Osteoblast (primary cell): ENCODE data around the gene UGGT2. TPM values are rescaled to one million over a fixed set of nuclear protein-coding genes. Genes with fewer than 3 reads are reported as not detected.
A peak's percentile ranks its signal among the peaks of the same experiment; 100 is the strongest.

Source experiments
- DNase-seq: peaks from one replicate; pipeline ENCODE4 v3.0.0; 2011; ENCODE audit warnings: low spot score, mixed read lengths; ENCODE audit not compliant: insufficient read length; ENCODE audit errors: missing footprints
- H2AFZ ChIP-seq: 2 replicates; pipeline ENCODE4 v1.6.0; 2011; ENCODE audit warnings: mild to moderate bottlenecking, low read length
- H3K27ac ChIP-seq: 2 replicates; pipeline ENCODE4 v1.5.1; 2011; ENCODE audit warnings: mild to moderate bottlenecking, low read depth, low read length, moderate library complexity
- H3K27me3 ChIP-seq: 2 replicates; pipeline ENCODE4 v1.6.0; 2012; ENCODE audit warnings: mild to moderate bottlenecking, control low read depth, inconsistent platforms, low read length, moderate library complexity; ENCODE audit not compliant: insufficient read depth
- H3K36me3 ChIP-seq: 2 replicates; pipeline ENCODE4 v1.5.1; 2011; ENCODE audit warnings: mild to moderate bottlenecking, low read length, control low read depth, moderate library complexity; ENCODE audit not compliant: insufficient read depth
- H3K4me1 ChIP-seq: 2 replicates; pipeline ENCODE4 v1.5.1; 2011; ENCODE audit warnings: mild to moderate bottlenecking, low read length, control low read depth, moderate library complexity; ENCODE audit not compliant: insufficient read depth
- H3K4me2 ChIP-seq: 2 replicates; pipeline ENCODE4 v1.6.0; 2011; ENCODE audit warnings: mild to moderate bottlenecking, low read length; ENCODE audit not compliant: insufficient read depth
- H3K4me3 ChIP-seq: fragments of 200-600 bp; sonication (generic); 3 replicates; pipeline ENCODE4 v1.5.1; 2012; ENCODE audit warnings: mild to moderate bottlenecking, low read length, inconsistent platforms; ENCODE audit not compliant: insufficient read depth
- H3K79me2 ChIP-seq: 2 replicates; pipeline ENCODE4 v1.6.0; 2012; ENCODE audit warnings: mild to moderate bottlenecking, low read length, control low read depth, inconsistent platforms; ENCODE audit not compliant: insufficient read depth
- H3K9me3 ChIP-seq: 2 replicates; pipeline ENCODE4 v1.5.1; 2011; ENCODE audit warnings: low read depth, low read length, control low read depth
- H4K20me1 ChIP-seq: 2 replicates; pipeline ENCODE4 v1.6.0; 2012; ENCODE audit warnings: mild to moderate bottlenecking, low read length, control low read depth; ENCODE audit not compliant: insufficient read depth
- total RNA-seq: library from RNA; depleted of rRNA; stranded (reverse); fragments of >200 nt; gene quantifications from 2 replicates; pipeline ENCODE4 v1.2.3, GENCODE V29; 2012
- TF ChIP-seq, protein P1 (sequence below): IDR thresholded peaks from 2 replicates; pipeline ENCODE4 v1.5.1; 2011; ENCODE audit warnings: mild to moderate bottlenecking, low read depth, low read length, moderate library complexity; ENCODE audit errors: extremely low read depth

Gene UGGT2
- total RNA-seq, 1 donor = 78.2 TPM

DNA sequence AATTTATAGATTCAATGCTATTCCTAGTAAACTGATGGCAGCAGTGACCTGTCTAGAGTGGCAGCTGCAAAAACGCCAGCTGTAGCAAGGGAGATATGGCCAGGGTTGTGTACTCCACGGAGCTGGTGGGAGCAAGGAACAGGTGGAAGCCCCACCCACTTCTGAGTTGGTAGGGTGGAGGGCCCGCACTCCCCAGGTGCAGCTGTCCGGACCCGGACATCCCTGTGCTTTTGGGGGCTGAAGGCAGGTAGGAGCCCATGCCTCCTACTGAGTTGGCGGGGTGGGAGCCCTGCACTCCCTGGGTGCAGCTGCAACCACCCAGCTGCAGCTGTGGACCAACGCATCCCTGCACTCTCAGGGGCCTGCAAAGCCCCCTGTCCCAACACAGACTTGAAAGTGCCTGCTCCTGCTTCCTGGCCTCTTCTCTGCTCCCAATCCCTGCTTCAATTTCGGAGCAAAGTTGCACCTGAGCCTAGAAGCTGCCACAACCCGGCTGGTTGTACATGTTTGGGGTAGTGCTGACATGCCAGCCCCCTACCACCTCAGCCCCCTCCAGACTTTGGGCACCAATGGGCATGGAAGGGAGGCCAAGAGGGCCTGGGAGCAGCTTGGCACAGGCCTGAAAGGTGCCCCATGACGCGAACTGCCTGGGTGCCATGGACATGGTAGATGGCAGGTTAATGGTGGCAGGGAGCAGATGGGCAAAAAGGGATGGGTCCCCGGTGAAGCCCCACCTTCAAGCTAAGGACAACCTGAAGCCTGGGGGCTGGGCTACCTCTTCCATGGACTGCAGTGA is 19.8 kb downstream of the UGGT2 start:
- Histone ChIP-seq H3K27me3 (no peaks in the 10 kb centered on the region), H3K4me3 (no peak overlapping the region), H3K4me1 (no peaks in the 10 kb centered on the region), H3K36me3 (no peaks in the 10 kb centered on the region), H3K4me2 (no peak overlapping the region), H3K79me2 (peaks cover 59% of the 10 kb centered on the region), H2AFZ (no peak overlapping the region), H4K20me1 (peaks cover 10% of the 10 kb centered on the region), H3K27ac (no peak overlapping the region), H3K9me3 (no peaks in the 10 kb centered on the region)
- TF ChIP-seq, protein P1, sequence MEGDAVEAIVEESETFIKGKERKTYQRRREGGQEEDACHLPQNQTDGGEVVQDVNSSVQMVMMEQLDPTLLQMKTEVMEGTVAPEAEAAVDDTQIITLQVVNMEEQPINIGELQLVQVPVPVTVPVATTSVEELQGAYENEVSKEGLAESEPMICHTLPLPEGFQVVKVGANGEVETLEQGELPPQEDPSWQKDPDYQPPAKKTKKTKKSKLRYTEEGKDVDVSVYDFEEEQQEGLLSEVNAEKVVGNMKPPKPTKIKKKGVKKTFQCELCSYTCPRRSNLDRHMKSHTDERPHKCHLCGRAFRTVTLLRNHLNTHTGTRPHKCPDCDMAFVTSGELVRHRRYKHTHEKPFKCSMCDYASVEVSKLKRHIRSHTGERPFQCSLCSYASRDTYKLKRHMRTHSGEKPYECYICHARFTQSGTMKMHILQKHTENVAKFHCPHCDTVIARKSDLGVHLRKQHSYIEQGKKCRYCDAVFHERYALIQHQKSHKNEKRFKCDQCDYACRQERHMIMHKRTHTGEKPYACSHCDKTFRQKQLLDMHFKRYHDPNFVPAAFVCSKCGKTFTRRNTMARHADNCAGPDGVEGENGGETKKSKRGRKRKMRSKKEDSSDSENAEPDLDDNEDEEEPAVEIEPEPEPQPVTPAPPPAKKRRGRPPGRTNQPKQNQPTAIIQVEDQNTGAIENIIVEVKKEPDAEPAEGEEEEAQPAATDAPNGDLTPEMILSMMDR = no peak
- peak; percentile 14 for DNase-seq

DNA sequence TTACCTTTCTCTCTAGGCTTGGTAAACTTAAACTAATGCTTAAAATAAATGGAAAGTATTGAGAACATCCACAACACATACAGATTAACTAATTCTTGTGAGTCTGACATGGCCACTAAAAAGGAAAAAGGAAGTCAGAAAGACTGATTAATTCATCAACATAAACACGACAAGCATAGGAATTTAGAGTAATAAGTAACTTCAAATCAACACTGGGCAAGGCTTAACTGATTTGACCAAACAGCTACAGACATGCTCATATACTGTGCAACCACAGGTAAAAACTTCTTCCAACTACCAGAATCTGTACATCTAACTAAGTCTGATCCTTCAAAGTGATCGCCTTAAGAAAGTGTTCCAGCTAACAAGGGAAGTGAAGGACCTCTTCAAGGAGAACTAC is 20.5 kb downstream of the UGGT2 start:
- TF ChIP-seq, protein P1 = no peak
- Histone ChIP-seq H3K36me3 (no peaks in the 10 kb centered on the region), H3K4me2 (no peak overlapping the region), H3K9me3 (no peaks in the 10 kb centered on the region), H3K4me1 (no peaks in the 10 kb centered on the region), H3K27ac (no peak overlapping the region), H3K27me3 (no peaks in the 10 kb centered on the region), H4K20me1 (peaks cover 10% of the 10 kb centered on the region), H2AFZ (no peak overlapping the region), H3K4me3 (no peak overlapping the region), H3K79me2 (peaks cover 54% of the 10 kb centered on the region)
- DNase-seq = no peak

DNA sequence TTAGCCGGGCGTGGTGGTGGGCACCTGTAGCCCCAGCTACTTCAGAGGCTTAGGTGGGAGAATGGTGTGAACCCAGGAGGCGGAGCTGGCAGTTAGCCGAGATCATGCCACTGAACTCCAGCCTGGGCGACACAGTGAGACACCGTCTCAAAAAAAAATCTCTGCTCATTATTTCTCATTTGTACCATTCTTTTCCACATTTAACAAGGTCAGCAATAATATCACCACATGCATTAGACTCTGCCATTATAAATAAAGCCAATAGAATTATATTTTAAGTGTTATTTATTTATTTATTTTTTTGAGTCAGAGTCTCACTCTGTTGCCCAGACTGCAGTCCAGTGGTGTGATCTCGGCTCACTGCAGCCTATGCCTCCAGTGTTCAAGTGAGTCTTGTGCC is 24.2 kb downstream of the UGGT2 start:
- Histone ChIP-seq H3K27ac (no peak overlapping the region), H3K9me3 (no peaks in the 10 kb centered on the region), H3K4me3 (no peak overlapping the region), H3K27me3 (no peaks in the 10 kb centered on the region), H3K79me2 (peaks cover 17% of the 10 kb centered on the region), H3K4me1 (no peaks in the 10 kb centered on the region), H2AFZ (no peak overlapping the region), H3K36me3 (no peaks in the 10 kb centered on the region), H3K4me2 (no peak overlapping the region), H4K20me1 (peaks cover 1% of the 10 kb centered on the region)
- TF ChIP-seq, protein P1 = no peak
- DNase-seq = no peak

DNA sequence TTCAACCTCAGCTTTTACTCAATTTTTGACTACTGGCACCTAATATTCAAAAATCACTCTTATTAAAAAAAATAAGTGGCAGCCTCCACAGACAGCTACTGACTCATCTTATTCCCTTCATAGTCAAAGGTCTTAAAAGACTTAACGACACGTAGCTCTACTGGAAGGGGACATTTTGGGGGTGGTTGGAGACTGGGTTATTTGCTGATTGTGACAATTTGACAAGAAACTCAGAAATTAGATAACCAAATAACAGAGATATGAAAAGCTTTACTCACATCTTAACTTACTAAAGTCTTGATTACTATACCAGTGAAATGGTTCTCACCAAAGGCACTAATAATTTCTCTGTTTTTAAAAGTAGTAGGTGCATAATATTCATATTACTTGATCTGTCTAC is 25.7 kb downstream of the UGGT2 start:
- TF ChIP-seq, protein P1 = no peak
- Histone ChIP-seq H3K79me2 (peaks cover 2% of the 10 kb centered on the region), H3K4me2 (no peak overlapping the region), H3K4me1 (no peaks in the 10 kb centered on the region), H3K4me3 (no peak overlapping the region), H3K27me3 (no peaks in the 10 kb centered on the region), H2AFZ (no peak overlapping the region), H4K20me1 (no peaks in the 10 kb centered on the region), H3K9me3 (no peaks in the 10 kb centered on the region), H3K27ac (no peak overlapping the region), H3K36me3 (no peaks in the 10 kb centered on the region)
- no peak for DNase-seq
